AG08396 (cell line): Measurements from ENCODE around the gene IFITM1.
"Not testable (repeated sequence)": the region's sequence is repeated elsewhere in the genome, so short reads cannot be mapped to it uniquely, and the experiment has no call there.

Experiments
- DNase-seq: peaks from one replicate; pipeline ENCODE4 v3.0.0; 2012; ENCODE audit warnings: low spot score, mixed read lengths

The IFITM1 gene

GRCh38 chr11:308740-309665 lies 4.8 kb upstream of the IFITM1 start:
- DNase-seq: not testable (repeated sequence)

GRCh38 chr11:309979-310572 lies 3.8 kb upstream of the IFITM1 start:
- not testable (repeated sequence) for DNase-seq

GRCh38 chr11:311013-311748 lies 2.7 kb upstream of the IFITM1 start:
- DNase-seq: not testable (repeated sequence)

GRCh38 chr11:312092-312816 lies 1.6 kb upstream of the IFITM1 start:
- no peak for DNase-seq

GRCh38 chr11:313304-313786 lies 495 bp upstream of the IFITM1 start:
- no peak for DNase-seq

GRCh38 chr11:314554-314875 lies 675 bp downstream of the IFITM1 start:
- not testable (repeated sequence) for DNase-seq

- DNase-seq: no peak
Observed at GRCh38 chr11:315051-315481, 1.2 kb downstream of the IFITM1 start.

- DNase-seq: no peak
Observed at GRCh38 chr11:315516-315994, 1.7 kb downstream of the IFITM1 start.

- no peak for DNase-seq
Observed at GRCh38 chr11:316031-316701, 2.3 kb downstream of the IFITM1 start.

- DNase-seq: no peak
Observed at GRCh38 chr11:316891-317301, 3.1 kb downstream of the IFITM1 start.

GRCh38 chr11:317668-318404 lies 4.0 kb downstream of the IFITM1 start:
- not testable (repeated sequence) for DNase-seq

- DNase-seq: not testable (repeated sequence)
Observed at GRCh38 chr11:318405-319120, 4.7 kb downstream of the IFITM1 start.

- not testable (repeated sequence) for DNase-seq
Observed at GRCh38 chr11:319121-319887, 5.5 kb downstream of the IFITM1 start.

GRCh38 chr11:319888-320273 lies 6.0 kb downstream of the IFITM1 start:
- not testable (repeated sequence) for DNase-seq

- no peak for DNase-seq
Observed at GRCh38 chr11:324156-324555, 10.3 kb downstream of the IFITM1 start.

GRCh38 chr11:324593-325517 lies 11.0 kb downstream of the IFITM1 start:
- DNase-seq: not testable (repeated sequence)

GRCh38 chr11:325796-326591 lies 12.2 kb downstream of the IFITM1 start:
- no peak for DNase-seq
